GM12872 (cell line): Measurements from ENCODE around the gene UBAP2L.

ENCODE experiments used
- CTCF ChIP-seq: IDR thresholded peaks from 3 replicates; pipeline ENCODE4 v1.5.1; 2011; ENCODE audit warnings: low read depth, mild to moderate bottlenecking, low read length, moderate library complexity; ENCODE audit not compliant: insufficient read depth

UBAP2L gene

GRCh38 chr1:154260127-154260526, 39.4 kb downstream of the UBAP2L start:
- no peak for TF ChIP-seq CTCF

DNA sequence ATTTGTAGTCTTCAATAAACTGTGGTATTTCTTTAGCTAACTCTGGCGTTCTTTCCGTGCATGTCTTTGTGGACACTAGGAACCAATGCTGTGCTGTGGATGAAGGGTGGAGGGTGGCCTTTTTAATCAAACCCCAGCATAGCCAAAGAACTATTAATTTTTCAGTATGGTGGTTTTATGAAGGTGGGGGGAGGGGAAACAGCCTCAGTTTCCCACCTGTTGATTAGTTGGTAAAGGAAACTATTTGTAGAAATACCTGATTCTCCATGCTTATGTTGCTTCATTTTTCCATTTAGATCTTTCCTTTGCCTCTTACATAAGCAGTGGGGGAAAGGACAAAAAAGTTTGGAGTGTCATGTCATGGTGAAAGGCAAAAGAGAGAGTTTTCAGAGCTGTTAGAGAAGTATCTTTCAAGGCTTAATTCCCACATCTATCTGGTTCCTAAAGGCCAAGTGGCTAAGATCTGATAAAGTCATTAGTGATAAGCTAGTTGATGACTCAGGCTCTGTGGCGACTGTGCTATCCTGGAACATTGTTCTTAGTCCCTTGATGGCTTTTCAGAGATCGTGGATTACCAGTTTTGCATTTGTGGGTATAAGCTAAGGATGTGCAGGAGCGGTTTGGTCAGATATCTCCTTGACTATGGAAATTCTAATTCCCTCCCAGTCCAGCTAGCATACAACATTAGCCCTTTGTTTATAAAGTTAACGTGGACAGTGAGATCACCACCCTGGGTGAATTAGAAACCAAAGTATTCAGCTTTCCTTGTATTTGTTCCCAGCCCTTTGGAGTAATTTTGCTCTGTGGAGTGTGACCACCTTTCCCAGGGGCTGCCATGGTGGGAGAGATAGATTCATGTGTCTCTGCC, 42.9 kb downstream of the UBAP2L start:
- no peak for TF ChIP-seq CTCF

DNA sequence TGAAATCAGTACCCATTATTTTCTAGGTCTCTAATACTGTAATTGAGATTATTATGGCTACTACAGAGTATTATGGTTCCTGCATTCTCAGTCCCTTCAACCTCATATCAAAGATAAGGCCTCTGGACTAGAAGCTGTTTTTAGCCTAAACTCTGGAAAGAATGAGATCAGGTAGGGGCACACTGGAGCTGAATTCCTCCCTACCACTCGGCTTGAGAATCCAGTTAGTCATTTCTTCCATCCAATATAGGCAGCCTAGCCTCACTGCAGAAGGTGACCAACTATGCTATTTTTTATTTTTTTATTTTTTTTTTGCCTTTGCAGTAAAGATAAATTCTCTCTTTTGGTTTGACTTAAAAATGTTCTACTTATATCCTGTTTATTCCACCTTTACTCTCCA, 43.7 kb downstream of the UBAP2L start:
- TF ChIP-seq CTCF, result no peak

- no peak for TF ChIP-seq CTCF
These were observed 44.8 kb downstream of the UBAP2L start for GRCh38 chr1:154265586-154265985.

DNA sequence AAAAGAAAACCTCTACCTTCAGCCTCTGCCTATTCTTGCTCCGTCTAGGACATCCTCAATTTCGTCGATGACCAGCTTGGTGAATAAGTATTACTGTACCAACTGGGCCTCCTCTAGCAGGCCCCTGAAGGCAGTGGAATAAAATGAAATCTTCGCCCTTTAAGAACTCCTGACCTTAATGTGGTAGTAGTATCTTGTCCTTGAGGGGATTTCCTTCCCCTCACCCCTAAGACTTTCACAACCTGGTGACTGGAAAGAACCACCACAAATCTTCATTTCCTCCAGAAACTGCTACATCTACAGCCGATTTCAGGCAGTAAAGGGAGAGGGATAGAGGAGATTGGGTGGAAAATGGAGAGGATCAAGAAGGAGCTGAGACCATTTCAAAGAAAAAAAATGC, 50.1 kb downstream of the UBAP2L start:
- no peak for TF ChIP-seq CTCF

- peak; percentile 84 for TF ChIP-seq CTCF
These were observed 51.7 kb downstream of the UBAP2L start, which contains the start of gene HAX1 for GRCh38 chr1:154272217-154272998. HAX1 (plus strand) TSS chr1:154272629; CDS start chr1:154272724, 95 bp downstream.

- TF ChIP-seq CTCF, result no peak
These were observed 52.3 kb downstream of the UBAP2L start for GRCh38 chr1:154272999-154273563.
